22Rv1 (cell line): ENCODE measurements around the gene NCKAP5.

Experiments
- ZFX ChIP-seq: fragments of 450-650 bp; IDR thresholded peaks from 2 replicates; pipeline ENCODE4 v1.6.1; 2017; ENCODE audit warnings: antibody characterized with exemption, borderline replicate concordance
- TF ChIP-seq, protein P1 (sequence below): fragments of 450-650 bp; IDR thresholded peaks from 2 replicates; pipeline ENCODE4 v1.5.1; 2017; ENCODE audit warnings: mild to moderate bottlenecking

DNA sequence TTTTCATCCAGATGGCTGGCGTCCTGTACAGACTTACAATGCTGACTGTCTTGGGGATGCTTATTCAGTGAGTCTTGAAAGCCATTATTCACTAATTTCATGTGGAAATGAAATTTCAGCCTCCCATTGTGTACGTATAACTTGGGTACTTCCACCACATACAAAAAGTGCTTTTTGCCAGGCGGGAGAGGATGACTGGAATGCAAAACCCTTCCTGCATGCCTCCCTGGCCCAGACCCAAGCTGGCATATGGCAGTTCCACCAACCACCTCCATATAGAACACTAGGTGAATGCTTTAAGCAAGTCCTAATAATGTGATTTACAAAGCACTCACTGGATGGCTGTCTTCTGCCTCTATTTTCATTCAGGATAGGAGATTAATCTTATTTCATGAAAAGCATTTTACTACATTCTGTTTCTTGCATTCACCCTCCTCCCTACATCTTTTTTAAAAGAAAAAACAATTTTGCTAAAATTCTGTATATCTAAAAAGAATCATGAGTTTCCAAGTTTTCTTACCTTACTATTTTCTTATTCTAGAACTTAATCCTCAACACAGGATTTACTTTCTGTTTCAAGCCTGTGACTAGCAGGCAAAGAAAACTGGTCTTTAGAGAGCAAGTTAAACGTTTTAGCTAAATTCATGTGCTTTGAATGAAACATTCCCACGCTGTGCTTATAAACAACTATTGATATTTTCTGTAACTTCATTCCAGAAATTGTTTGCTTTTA, 327.6 kb downstream of the NCKAP5 start:
- TF ChIP-seq, protein P1, sequence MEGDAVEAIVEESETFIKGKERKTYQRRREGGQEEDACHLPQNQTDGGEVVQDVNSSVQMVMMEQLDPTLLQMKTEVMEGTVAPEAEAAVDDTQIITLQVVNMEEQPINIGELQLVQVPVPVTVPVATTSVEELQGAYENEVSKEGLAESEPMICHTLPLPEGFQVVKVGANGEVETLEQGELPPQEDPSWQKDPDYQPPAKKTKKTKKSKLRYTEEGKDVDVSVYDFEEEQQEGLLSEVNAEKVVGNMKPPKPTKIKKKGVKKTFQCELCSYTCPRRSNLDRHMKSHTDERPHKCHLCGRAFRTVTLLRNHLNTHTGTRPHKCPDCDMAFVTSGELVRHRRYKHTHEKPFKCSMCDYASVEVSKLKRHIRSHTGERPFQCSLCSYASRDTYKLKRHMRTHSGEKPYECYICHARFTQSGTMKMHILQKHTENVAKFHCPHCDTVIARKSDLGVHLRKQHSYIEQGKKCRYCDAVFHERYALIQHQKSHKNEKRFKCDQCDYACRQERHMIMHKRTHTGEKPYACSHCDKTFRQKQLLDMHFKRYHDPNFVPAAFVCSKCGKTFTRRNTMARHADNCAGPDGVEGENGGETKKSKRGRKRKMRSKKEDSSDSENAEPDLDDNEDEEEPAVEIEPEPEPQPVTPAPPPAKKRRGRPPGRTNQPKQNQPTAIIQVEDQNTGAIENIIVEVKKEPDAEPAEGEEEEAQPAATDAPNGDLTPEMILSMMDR, result no peak
- no peak for TF ChIP-seq ZFX
